GM21423 (cell line): ENCODE measurements around the gene ANKFN1.

ENCODE experiments used
- ATAC-seq: cut with Tn5 transposase; IDR thresholded peaks from one replicate; pipeline ENCODE4 v1.9.1; 2021; ENCODE audit warnings: mild to moderate bottlenecking, moderate library complexity; ENCODE audit not compliant: unreplicated experiment

Gene ANKFN1

GRCh38 chr17:56152874-56153602 lies at the start of gene ANKFN1:
ANKFN1 (plus strand) TSS chr17:56153475; CDS start chr17:56212668, 59,193 bp downstream.
- ATAC-seq, result no peak

GRCh38 chr17:56108811-56109284 lies 44.4 kb upstream of the ANKFN1 start:
- peak; percentile 95 for ATAC-seq

- ATAC-seq, result no peak
Measured at GRCh38 chr17:56109836-56110235, 43.4 kb upstream of the ANKFN1 start.

GRCh38 chr17:56110463-56111135 lies 42.7 kb upstream of the ANKFN1 start:
- ATAC-seq, result no peak

GRCh38 chr17:56111706-56112485 lies 41.4 kb upstream of the ANKFN1 start:
- ATAC-seq, result no peak

GRCh38 chr17:56113486-56113885 lies 39.8 kb upstream of the ANKFN1 start:
- no peak for ATAC-seq

- no peak for ATAC-seq
Measured at GRCh38 chr17:56114469-56114868, 38.8 kb upstream of the ANKFN1 start.

- ATAC-seq, result no peak
Measured at GRCh38 chr17:56119191-56119590, 34.1 kb upstream of the ANKFN1 start.

- no peak for ATAC-seq
Measured at GRCh38 chr17:56119936-56120335, 33.3 kb upstream of the ANKFN1 start.

- ATAC-seq, result no peak
Measured at GRCh38 chr17:56121191-56122051, 31.9 kb upstream of the ANKFN1 start.

- no peak for ATAC-seq
Measured at GRCh38 chr17:56125830-56126819, 27.1 kb upstream of the ANKFN1 start.

- ATAC-seq, result no peak
Measured at GRCh38 chr17:56130026-56130425, 23.2 kb upstream of the ANKFN1 start.

GRCh38 chr17:56130631-56131030 lies 22.6 kb upstream of the ANKFN1 start:
- ATAC-seq, result no peak

- ATAC-seq, result no peak
Measured at GRCh38 chr17:56131431-56131830, 21.8 kb upstream of the ANKFN1 start.

- no peak for ATAC-seq
Measured at GRCh38 chr17:56136301-56136700, 17.0 kb upstream of the ANKFN1 start.

GRCh38 chr17:56141046-56141839 lies 12.0 kb upstream of the ANKFN1 start:
- no peak for ATAC-seq

GRCh38 chr17:56142325-56142724 lies 10.9 kb upstream of the ANKFN1 start:
- ATAC-seq, result no peak

GRCh38 chr17:56142781-56143180 lies 10.5 kb upstream of the ANKFN1 start:
- ATAC-seq, result no peak

GRCh38 chr17:56144223-56144622 lies 9.1 kb upstream of the ANKFN1 start:
- ATAC-seq, result no peak
